ENCODE measurements around the gene PCDH19.

DNA sequence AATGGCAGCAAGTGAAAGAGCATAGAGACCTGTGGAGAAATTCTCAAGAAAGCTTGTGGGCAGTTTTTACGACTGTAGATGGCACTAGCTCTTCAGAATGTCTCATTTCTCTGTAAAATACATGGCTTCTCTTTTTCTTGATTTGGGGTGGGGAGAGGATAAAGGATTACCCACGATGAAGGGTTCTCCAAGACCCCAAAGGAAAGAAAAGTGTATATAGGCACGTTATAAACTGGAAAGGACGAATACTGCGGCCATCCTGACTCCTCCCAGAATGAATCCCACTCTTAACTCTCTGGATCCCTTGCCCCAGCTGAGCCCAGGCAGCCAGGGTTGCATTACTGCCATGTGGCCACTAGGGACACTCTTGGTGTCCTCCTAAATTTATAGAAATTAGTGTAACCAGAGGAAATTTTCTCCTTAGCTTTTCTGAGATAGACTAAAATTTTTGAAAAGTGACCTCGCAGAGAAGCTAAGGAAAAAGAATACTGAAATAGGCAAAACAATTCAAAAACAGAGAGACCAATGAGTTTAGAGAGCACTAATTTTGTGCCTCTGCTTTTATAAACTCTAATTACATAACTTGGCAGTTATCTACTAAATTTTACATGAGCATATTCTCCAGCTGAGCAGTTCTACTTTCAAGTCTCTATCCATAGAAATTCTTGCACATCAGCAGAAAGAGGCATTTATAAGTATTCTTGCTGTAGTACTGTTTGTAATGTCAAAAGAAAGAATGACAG lies 37.8 kb upstream of the PCDH19 start:
- TF ChIP-seq, protein P1, sequence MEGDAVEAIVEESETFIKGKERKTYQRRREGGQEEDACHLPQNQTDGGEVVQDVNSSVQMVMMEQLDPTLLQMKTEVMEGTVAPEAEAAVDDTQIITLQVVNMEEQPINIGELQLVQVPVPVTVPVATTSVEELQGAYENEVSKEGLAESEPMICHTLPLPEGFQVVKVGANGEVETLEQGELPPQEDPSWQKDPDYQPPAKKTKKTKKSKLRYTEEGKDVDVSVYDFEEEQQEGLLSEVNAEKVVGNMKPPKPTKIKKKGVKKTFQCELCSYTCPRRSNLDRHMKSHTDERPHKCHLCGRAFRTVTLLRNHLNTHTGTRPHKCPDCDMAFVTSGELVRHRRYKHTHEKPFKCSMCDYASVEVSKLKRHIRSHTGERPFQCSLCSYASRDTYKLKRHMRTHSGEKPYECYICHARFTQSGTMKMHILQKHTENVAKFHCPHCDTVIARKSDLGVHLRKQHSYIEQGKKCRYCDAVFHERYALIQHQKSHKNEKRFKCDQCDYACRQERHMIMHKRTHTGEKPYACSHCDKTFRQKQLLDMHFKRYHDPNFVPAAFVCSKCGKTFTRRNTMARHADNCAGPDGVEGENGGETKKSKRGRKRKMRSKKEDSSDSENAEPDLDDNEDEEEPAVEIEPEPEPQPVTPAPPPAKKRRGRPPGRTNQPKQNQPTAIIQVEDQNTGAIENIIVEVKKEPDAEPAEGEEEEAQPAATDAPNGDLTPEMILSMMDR (conservative IDR thresholded peaks at IDR 0.05; ENCODE audit: low read depth in 2 of 2) = peak; percentile 52 to 64
- no peak for TF ChIP-seq EZH2 (IDR thresholded peaks at IDR 0.05; ENCODE audit: low read depth, unreplicated experiment)
- TF ChIP-seq JUNB (IDR thresholded peaks at IDR 0.05; ENCODE audit: unreplicated experiment) = no peak
- TF ChIP-seq ZNF331 (CRISPR knock-in tag; IDR thresholded peaks at IDR 0.05; ENCODE audit: low read depth) = no peak
- no peak for TF ChIP-seq POLR2AphosphoS5 (IDR thresholded peaks at IDR 0.05; ENCODE audit: low read depth)
- TF ChIP-seq EZH2phosphoT487 (IDR thresholded peaks at IDR 0.05; ENCODE audit: unreplicated experiment) = no peak
- no peak for TF ChIP-seq CREB1 (CRISPR knock-in tag; IDR thresholded peaks at IDR 0.05; ENCODE audit: low read depth)
- TF ChIP-seq, protein P2, sequence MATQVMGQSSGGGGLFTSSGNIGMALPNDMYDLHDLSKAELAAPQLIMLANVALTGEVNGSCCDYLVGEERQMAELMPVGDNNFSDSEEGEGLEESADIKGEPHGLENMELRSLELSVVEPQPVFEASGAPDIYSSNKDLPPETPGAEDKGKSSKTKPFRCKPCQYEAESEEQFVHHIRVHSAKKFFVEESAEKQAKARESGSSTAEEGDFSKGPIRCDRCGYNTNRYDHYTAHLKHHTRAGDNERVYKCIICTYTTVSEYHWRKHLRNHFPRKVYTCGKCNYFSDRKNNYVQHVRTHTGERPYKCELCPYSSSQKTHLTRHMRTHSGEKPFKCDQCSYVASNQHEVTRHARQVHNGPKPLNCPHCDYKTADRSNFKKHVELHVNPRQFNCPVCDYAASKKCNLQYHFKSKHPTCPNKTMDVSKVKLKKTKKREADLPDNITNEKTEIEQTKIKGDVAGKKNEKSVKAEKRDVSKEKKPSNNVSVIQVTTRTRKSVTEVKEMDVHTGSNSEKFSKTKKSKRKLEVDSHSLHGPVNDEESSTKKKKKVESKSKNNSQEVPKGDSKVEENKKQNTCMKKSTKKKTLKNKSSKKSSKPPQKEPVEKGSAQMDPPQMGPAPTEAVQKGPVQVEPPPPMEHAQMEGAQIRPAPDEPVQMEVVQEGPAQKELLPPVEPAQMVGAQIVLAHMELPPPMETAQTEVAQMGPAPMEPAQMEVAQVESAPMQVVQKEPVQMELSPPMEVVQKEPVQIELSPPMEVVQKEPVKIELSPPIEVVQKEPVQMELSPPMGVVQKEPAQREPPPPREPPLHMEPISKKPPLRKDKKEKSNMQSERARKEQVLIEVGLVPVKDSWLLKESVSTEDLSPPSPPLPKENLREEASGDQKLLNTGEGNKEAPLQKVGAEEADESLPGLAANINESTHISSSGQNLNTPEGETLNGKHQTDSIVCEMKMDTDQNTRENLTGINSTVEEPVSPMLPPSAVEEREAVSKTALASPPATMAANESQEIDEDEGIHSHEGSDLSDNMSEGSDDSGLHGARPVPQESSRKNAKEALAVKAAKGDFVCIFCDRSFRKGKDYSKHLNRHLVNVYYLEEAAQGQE (IDR thresholded peaks at IDR 0.05; ENCODE audit: unreplicated experiment) = no peak
- TF ChIP-seq STAT1 (IDR thresholded peaks at IDR 0.05; ENCODE audit: unreplicated experiment) = no peak
- TF ChIP-seq ZNF114 (CRISPR knock-in tag; IDR thresholded peaks at IDR 0.05) = no peak
- TF ChIP-seq NANOG (IDR thresholded peaks at IDR 0.05; ENCODE audit: borderline replicate concordance) = no peak
